Mucosa of descending colon (tissue), 3 donors: ENCODE measurements around the gene GPR55. TPM values are rescaled to one million over a fixed set of nuclear protein-coding genes. Genes with fewer than 3 reads are reported as not detected.

ENCODE experiments used
- ATAC-seq: fragments of 200-7000 bp; cut with Tn5 transposase; one replicate; pipeline ENCODE4 v1.9.1; 2020; ENCODE audit warnings: mild to moderate bottlenecking, moderate library complexity
- DNase-seq, 3 donors: peaks; one replicate each; pipeline ENCODE4 v3.0.0-alpha.2; 2020
- H3K36me3 ChIP-seq: fragments of 200-600 bp; one replicate; pipeline ENCODE4 v1.8.0; 2021; ENCODE audit warnings: low read depth, mild to moderate bottlenecking
- H3K4me1 ChIP-seq: fragments of 200-600 bp; one replicate; pipeline ENCODE4 v1.8.0; 2021; ENCODE audit warnings: low read depth, mild to moderate bottlenecking
- H3K4me3 ChIP-seq: fragments of 200-600 bp; one replicate; pipeline ENCODE4 v1.8.0; 2021; ENCODE audit warnings: mild to moderate bottlenecking
- H3K9me3 ChIP-seq: fragments of 200-600 bp; one replicate; pipeline ENCODE4 v1.8.0; 2021; ENCODE audit warnings: mild to moderate bottlenecking
- CTCF ChIP-seq: fragments of 200-600 bp; IDR thresholded peaks from one replicate; pipeline ENCODE4 v1.8.0; 2022; ENCODE audit warnings: antibody characterized with exemption, mild to moderate bottlenecking
- intact Hi-C, 2 donors: fragments of 100-400 bp; cut with DNase I in 1 of 2; cut with micrococcal nuclease in 1 of 2; formaldehyde crosslinking; loops; one replicate each; pipeline versions ENCODE4 v1.11.0 to v1.11.1; 2022; cut with DNase I, micrococcal nuclease
- total RNA-seq, 3 donors: library from RNA; stranded (reverse); fragmentation: NEBNext Ultra II Directional in 2 of 3; extraction: Animal tissue kit (Norgen Biotek cat#: 25700) in 2 of 3; gene quantifications; one replicate each; pipeline versions ENCODE4 v1.2.1 to v1.2.4, GENCODE V29; 2021 to 2023
- donor health status: DM: no; HTN: no; CAD: no; lungs with moderate emphysema.
- donor health status: DM: no; HTN: no; CAD: no.
- donor health status: DM: no; HTN: yes; CAD: no.

Gene GPR55
- total RNA-seq, 3 donors from 2014 or later = 0.99 to 1.1 (median 1.1) TPM

GRCh38 chr2:230957756-230958391 lies 32.8 kb upstream of the GPR55 start:
- no peak for TF ChIP-seq CTCF
- H3K4me1 ChIP-seq = no peaks in the 10 kb centered on the region
- H3K36me3 ChIP-seq = no peaks in the 10 kb centered on the region
- DNase-seq (no peak), ATAC-seq (no peak)
- no peak overlapping the region for H3K4me3 ChIP-seq
- no peaks in the 10 kb centered on the region for H3K9me3 ChIP-seq
- intact Hi-C loops = no loop called here

DNA sequence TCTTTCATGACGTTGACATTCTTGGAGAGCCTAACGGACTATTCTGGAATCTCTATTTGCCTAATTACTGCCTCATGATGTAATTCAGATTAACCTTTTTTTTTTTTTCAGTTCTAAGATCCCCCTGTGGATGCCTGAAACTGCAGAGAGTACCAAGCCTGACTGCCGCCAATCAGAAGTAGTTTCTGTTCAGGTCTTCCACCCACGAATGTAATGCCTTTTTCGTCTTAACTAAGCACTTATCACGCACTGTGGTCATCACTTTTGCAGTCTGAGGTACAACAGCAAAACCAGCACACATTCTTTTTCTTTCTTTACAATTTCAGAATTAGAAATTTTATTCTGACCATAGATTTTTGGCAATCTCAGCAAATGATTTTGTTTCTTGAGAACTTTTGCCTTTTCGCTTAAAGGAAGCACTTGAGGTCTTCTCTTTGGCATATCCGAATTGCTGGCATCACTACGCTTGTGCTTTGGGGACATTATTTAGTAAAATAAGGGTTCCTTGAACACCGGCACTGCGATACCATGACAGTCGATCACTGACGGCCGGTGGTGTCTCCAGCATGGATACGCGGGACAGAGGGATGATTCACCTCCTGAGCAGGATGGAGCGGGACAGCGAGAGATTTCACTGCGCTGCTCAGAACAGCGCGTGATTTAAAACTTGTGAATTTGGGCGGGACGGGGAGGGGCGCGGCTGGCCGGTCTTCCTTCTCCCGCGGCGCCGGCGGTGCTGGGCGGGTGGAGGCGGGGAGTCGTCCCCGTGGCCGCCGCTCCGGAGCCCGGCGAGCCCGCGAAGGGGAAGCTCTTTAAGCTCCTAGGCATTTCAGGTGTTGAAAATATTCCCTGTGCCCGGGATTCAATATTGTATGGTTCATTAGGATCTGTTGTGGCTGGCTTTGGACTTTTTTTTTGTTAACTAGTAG lies 32.0 kb upstream of the GPR55 start:
- no peak overlapping the region for H3K4me3 ChIP-seq
- peak; percentile 66 to 78 (median 68) for DNase-seq
- intact Hi-C loops = no loop called here
- no peaks in the 10 kb centered on the region for H3K4me1 ChIP-seq
- no peak for TF ChIP-seq CTCF
- no peaks in the 10 kb centered on the region for H3K9me3 ChIP-seq
- no peaks in the 10 kb centered on the region for H3K36me3 ChIP-seq
- ATAC-seq = peak; percentile 78

DNA sequence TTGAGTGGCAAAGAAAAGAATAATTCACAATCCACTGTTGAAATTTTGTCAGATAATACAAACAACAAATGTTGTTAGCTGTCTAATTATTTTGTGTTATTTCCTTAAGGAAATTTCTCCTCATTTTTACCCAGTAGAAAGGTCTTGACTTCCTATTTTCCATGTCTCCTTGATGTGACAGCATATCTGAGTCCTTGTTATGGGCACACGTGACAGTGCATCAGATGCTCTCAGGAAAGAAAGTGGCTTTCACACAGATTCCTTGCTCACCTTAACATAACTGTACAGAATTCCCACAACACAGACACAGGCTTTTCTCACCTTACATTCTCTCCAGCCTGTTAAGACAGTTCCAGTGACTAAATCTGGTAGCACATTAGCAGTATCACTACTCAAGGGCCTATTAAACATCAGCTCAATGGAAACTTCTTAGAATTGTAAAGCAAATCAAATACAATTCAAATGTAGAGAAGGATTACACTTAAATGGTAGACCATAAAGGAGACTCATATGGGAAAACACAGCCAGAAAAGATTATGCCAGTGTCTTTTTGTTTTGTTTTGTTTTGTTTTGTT lies 30.2 kb upstream of the GPR55 start:
- intact Hi-C loops = no loop called here
- Histone ChIP-seq H3K36me3 (no peaks in the 10 kb centered on the region), H3K4me1 (no peaks in the 10 kb centered on the region), H3K4me3 (no peak overlapping the region), H3K9me3 (no peaks in the 10 kb centered on the region)
- no peak for DNase-seq
- no peak for ATAC-seq
- TF ChIP-seq CTCF = no peak

DNA sequence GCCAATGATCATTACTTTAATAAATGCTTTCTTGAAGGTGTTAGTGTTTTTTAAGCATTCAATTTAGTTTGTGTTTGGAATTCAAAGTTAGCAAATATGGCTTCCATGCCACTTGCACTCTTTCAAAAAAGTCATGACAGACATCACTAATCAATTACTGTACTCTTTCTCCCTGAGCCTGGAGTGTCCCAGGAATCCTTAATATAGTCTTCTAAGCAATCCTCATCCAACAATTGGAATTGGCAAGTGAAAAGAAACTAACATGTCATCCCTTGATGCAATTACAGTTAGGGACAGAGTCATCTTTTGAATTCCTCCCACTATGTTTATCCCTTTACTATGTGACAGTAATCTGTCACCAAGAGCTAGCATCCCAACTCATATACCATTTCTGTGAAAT lies 29.7 kb upstream of the GPR55 start:
- no peak for TF ChIP-seq CTCF
- DNase-seq (no peak), ATAC-seq (no peak)
- no peaks in the 10 kb centered on the region for H3K4me1 ChIP-seq
- H3K9me3 ChIP-seq = no peaks in the 10 kb centered on the region
- H3K36me3 ChIP-seq = no peaks in the 10 kb centered on the region
- no peak overlapping the region for H3K4me3 ChIP-seq
- intact Hi-C loops = no loop called here

DNA sequence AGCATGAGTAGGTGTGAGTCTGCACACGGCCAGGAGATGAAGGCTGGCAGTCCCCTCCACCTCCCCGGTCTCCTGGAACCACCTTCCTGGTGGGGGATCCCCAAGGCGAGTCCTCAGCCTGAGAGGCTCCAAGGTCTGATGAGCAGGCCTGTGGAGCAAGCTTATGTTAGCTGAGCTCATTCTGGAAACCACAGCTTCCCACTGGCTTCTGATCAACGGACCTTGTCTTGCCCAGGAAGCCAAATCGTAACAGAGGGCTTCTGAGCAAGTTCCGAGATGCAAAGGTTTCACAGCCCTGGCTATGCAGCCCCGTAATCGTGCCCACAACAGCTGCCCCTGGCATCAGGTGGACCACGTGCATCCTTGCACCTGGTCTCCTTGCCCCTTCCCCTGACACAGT lies 28.8 kb upstream of the GPR55 start:
- H3K4me3 ChIP-seq = no peak overlapping the region
- TF ChIP-seq CTCF = no peak
- H3K36me3 ChIP-seq = no peaks in the 10 kb centered on the region
- H3K9me3 ChIP-seq = no peaks in the 10 kb centered on the region
- ATAC-seq (no peak), DNase-seq (no peak)
- intact Hi-C loops = no loop called here
- no peaks in the 10 kb centered on the region for H3K4me1 ChIP-seq
